Measurements from ENCODE around the gene LCNL1.

Gene LCNL1

DNA sequence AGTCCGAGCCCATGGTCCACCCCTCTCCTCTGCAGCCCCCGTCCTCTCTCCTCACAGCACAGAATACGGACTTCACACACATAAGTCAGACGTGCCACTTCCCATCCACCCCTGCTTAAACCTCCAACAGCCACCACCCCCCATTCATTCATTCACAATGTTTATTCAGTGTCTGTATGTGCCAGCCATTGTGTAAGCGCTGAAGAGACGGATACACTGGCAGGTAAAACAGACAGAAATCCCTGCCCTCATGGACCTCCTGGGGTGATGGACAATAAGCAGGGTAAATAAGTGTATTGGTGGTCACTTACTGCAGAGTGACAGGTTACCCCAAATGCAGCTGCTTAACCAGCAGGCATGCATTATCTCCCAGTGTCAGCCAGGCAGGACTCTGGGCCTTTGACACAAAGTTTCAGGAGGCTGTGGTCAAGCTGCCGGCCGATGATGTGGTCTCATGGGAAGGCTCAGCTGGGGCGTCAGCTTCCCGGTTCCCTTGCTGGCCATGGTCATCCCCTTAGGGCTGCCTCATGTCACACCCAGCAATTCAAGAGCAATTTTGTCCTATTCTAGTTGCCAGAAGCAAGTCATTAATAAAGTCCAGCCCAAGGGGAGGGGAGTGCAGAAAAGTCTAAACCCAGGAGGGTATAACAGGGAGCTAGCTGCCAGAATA is 7.6 kb downstream of the LCNL1 start:
- no peak for TF ChIP-seq CTCF (IDR thresholded peaks at IDR 0.05)

DNA sequence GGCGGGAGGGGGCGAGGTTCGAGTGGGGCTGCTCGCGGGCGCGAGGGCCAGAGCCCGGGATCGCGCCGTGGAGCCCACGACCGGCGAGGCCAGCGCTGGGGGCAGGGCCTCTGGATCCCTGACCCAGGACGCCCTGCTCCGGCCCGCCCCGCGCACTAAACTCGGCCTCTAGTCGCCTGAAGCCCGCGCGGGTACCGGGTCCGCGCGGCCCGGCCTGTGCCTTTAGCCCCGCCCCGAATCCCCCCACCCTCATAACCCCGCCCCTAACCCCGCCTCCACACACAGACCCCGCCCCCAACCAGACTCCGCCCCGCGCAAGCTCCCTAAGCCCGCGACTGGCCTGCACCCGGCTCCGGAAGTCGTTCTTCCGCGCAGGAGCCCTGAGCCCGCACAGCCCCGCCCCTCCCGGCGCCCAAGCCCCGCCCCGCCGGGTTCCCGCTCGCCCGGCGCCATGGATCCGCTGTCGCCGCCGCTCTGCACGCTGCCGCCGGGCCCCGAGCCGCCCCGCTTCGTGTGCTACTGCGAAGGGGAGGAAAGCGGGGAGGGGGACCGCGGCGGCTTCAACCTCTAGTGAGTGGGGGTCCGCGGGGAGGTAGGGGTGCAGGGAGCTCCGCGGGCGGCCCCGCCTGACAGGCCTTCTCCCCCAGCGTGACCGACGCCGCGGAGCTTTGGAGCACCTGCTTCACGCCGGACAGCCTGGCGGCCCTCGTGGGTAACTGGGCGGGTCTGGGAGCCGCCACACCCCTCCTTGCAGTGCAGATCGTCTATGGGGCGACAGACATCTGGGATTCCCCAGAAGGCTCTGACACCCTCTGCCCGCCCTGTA is 9.4 kb downstream of the LCNL1 start, which contains the start of gene PAXX:
Gene PAXX, plus strand, starts transcription at position 430 of the 826 bp plus-strand sequence. Its CDS starts 22 bp downstream, at position 452.
- TF ChIP-seq CTCF (IDR thresholded peaks at IDR 0.05): no peak

- TF ChIP-seq CTCF (IDR thresholded peaks at IDR 0.05): no peak
Measured at GRCh38 chr9:136992819-136993369, 10.1 kb downstream of the LCNL1 start.

- TF ChIP-seq CTCF (IDR thresholded peaks at IDR 0.05): no peak
Measured at GRCh38 chr9:136994180-136994887, 11.5 kb downstream of the LCNL1 start.

DNA sequence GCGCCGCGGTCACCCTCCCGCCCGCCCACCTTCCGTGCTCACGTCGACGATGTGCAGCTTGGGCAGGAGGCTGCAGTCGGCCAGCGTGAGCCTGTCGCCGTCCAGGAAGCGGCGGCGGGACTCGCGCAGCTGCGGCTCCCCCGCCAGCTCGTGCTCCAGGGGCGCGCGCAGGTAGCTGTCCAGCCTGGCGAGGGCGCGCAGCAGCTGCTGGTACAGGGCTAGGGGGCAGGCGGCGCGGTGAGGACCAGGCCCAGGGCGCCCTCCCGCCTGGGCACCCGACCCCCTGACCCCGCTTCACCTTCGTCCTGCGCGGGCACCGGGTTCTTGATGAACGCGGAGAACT is 12.1 kb downstream of the LCNL1 start:
- TF ChIP-seq CTCF (IDR thresholded peaks at IDR 0.05): no peak

GRCh38 chr9:136995362-136995761 is 12.6 kb downstream of the LCNL1 start:
- no peak for TF ChIP-seq CTCF (IDR thresholded peaks at IDR 0.05)

DNA sequence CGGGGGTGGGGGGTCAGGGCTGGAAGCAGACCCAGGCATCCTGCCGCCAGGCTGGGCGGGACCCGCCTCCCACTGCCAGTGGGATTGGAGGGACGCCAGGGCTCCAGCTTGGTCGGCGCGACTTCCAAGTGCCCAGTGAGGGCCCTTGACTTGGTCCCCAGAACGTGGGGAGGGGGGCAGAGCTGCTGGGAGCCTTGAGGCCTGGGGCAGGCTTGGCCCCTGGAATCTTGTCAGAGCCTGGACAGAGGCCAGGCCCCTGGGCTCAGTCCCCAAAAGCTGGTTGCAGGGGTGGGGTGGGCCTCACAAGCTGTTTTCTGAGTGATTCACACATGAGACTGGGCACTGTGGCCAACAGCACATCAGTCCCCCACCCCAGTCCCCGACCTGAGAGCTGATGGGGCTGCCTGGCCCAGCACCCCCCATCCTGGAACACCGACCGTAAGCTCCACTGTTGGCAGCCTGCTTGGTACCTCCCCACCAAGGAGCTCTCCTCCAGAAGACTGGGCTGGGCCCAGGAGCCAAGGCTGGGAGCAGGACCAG is 13.0 kb downstream of the LCNL1 start:
- no peak for TF ChIP-seq CTCF (IDR thresholded peaks at IDR 0.05)
